Measurements from ENCODE around the gene RRM1.
A peak's percentile ranks its signal among the peaks of the same experiment; 100 is the strongest.

The RRM1 gene

GRCh38 chr11:4103269-4103668, 8.7 kb downstream of the RRM1 start:
- Histone ChIP-seq H3K4me3 (ENCODE audit: low read depth, low read length) (no peak overlapping the region), H3K36me3 (replicated peaks) (peaks cover 7% of the 10 kb centered on the region), H3K27ac (no peak overlapping the region), H3K27me3 (replicated peaks) (no peaks in the 10 kb centered on the region)
- TF ChIP-seq CTCF (IDR thresholded peaks at IDR 0.05; ENCODE audit: low read depth, low read length, missing control alignments): no peak
- in situ Hi-C loops (cut with HindIII; ENCODE audit: low pct_ligation_motif_present, low sequenced_read_pairs): no loop called here
- no peak for DNase-seq

- in situ Hi-C loops (cut with HindIII; ENCODE audit: low pct_ligation_motif_present, low sequenced_read_pairs): no loop called here
- no peaks in the 10 kb centered on the region for H3K27me3 ChIP-seq (replicated peaks)
- peaks cover 10% of the 10 kb centered on the region for H3K36me3 ChIP-seq (replicated peaks)
- no peak overlapping the region for H3K4me3 ChIP-seq (ENCODE audit: low read depth, low read length)
- no peak for DNase-seq
- TF ChIP-seq CTCF (IDR thresholded peaks at IDR 0.05; ENCODE audit: low read depth, low read length, missing control alignments): no peak
- no peak overlapping the region for H3K27ac ChIP-seq
Observed at GRCh38 chr11:4105916-4106315, 11.3 kb downstream of the RRM1 start.

DNA sequence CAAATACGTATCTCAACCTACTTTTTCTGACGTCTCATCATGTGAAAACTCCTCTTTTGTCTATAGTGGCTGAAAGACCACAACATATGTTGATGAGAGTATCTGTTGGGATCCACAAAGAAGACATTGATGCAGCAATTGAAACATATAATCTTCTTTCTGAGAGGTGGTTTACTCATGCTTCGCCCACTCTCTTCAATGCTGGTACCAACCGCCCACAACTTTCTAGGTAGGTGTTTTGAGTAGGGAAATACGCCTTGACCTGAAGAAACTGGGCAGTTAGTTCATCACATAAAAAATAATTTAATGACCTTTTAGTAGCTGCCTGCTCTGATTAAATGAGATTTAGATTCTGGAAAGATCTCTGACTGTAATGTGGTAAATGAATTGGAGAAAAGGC, 17.2 kb downstream of the RRM1 start:
- no peaks in the 10 kb centered on the region for H3K27me3 ChIP-seq (replicated peaks)
- in situ Hi-C loops (cut with HindIII; ENCODE audit: low pct_ligation_motif_present, low sequenced_read_pairs): no loop called here
- no peak for TF ChIP-seq CTCF (IDR thresholded peaks at IDR 0.05; ENCODE audit: low read depth, low read length, missing control alignments)
- H3K27ac ChIP-seq: no peak overlapping the region
- H3K4me3 ChIP-seq (ENCODE audit: low read depth, low read length): no peak overlapping the region
- DNase-seq: no peak
- H3K36me3 ChIP-seq (replicated peaks): peaks cover 12% of the 10 kb centered on the region

DNA sequence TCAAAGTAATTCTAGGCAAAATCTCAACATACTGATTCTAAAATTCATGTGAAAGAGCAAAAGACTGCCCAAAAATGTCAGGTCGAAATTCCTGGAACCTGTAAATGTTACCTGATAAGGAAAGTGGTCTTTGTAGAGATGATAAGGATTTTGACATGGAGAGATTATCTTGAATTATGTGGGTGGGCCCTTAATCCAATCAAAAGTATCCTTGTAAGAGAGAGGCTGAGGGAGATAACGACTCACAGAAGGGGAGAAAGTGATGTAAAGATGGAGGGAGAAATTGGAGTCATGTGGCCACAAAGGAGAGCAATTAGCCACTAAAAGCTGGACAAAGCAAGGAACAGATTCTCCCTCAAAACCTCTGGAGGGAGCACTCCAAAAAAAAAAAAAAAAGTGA, 20.5 kb downstream of the RRM1 start:
- no peak for TF ChIP-seq CTCF (IDR thresholded peaks at IDR 0.05; ENCODE audit: low read depth, low read length, missing control alignments)
- in situ Hi-C loops (cut with HindIII; ENCODE audit: low pct_ligation_motif_present, low sequenced_read_pairs): no loop called here
- H3K4me3 ChIP-seq (ENCODE audit: low read depth, low read length): no peak overlapping the region
- H3K27me3 ChIP-seq (replicated peaks): no peaks in the 10 kb centered on the region
- H3K36me3 ChIP-seq (replicated peaks): peaks cover 7% of the 10 kb centered on the region
- H3K27ac ChIP-seq: no peak overlapping the region
- no peak for DNase-seq

DNA sequence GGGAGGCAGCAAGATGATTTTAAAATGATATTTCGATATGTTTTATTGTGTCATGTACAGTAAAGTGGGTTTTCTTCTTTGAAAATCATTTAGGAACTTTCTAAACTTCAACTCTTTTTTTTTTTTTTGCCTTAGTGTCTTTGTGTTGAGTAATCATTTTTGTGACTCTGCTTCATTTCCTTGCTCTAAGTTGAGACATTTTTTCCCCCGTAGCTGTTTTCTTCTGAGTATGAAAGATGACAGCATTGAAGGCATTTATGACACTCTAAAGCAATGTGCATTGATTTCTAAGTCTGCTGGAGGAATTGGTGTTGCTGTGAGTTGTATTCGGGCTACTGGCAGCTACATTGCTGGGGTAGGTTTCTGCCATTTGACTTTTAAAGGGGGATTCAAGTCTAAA, 23.5 kb downstream of the RRM1 start:
- no peak overlapping the region for H3K4me3 ChIP-seq (ENCODE audit: low read depth, low read length)
- H3K27me3 ChIP-seq (replicated peaks): no peaks in the 10 kb centered on the region
- TF ChIP-seq CTCF (IDR thresholded peaks at IDR 0.05; ENCODE audit: low read depth, low read length, missing control alignments): no peak
- peaks cover 12% of the 10 kb centered on the region for H3K36me3 ChIP-seq (replicated peaks)
- in situ Hi-C loops (cut with HindIII; ENCODE audit: low pct_ligation_motif_present, low sequenced_read_pairs): no loop called here
- H3K27ac ChIP-seq: peak overlapping the region; percentile 73
- peak; percentile 31 for DNase-seq

- no peak for TF ChIP-seq CTCF (IDR thresholded peaks at IDR 0.05; ENCODE audit: low read depth, low read length, missing control alignments)
- Histone ChIP-seq H3K27ac (no peak overlapping the region), H3K27me3 (replicated peaks) (no peaks in the 10 kb centered on the region), H3K36me3 (replicated peaks) (peaks cover 11% of the 10 kb centered on the region), H3K4me3 (ENCODE audit: low read depth, low read length) (no peak overlapping the region)
- in situ Hi-C loops (cut with HindIII; ENCODE audit: low pct_ligation_motif_present, low sequenced_read_pairs): no loop called here
- no peak for DNase-seq
Observed at GRCh38 chr11:4123218-4123617, 28.6 kb downstream of the RRM1 start.

Data from brain microvascular endothelial cell (primary cell).